Upper lobe of left lung (tissue), 4 donors: ENCODE measurements around the gene SLC2A3.
"Not testable (repeated sequence)": the region's sequence is repeated elsewhere in the genome, so short reads cannot be mapped to it uniquely, and the experiment has no call there.

Source experiments
- CTCF ChIP-seq, 6 experiments: fragments of 450-650 bp in 4 of 6; fragments of 200-600 bp in 2 of 6; sonication (generic) in 2 of 6; IDR thresholded peaks; one replicate each; pipeline ENCODE4 v1.5.1; 2016 to 2019; ENCODE audit warnings: antibody characterized with exemption in 6 of 6
- POLR2AphosphoS5 ChIP-seq, 2 donors: sonication (generic); formaldehyde crosslinking; IDR thresholded peaks; one replicate each; pipeline ENCODE4 v1.5.1; 2017; ENCODE audit warnings: antibody characterized with exemption in 2 of 2

- not testable (repeated sequence) for TF ChIP-seq POLR2AphosphoS5, CTCF (IDR thresholded peaks at IDR 0.05)
These were observed 39.3 kb downstream of the SLC2A3 start for GRCh38 chr12:7896726-7897125.
